Glutamatergic neuron (in vitro differentiated cells): ENCODE data around the gene WDFY1. TPM values are rescaled to one million over a fixed set of nuclear protein-coding genes. Genes with fewer than 3 reads are reported as not detected.

Source experiments
- DNase-seq: peaks from one replicate; pipeline ENCODE4 v3.0.0; 2022
- H3K27ac Mint-ChIP-seq: one replicate; pipeline ENCODE4 v1.8.0; 2020; ENCODE audit warnings: mild to moderate bottlenecking, mixed read lengths, inconsistent platforms; ENCODE audit not compliant: unreplicated experiment
- H3K27me3 Mint-ChIP-seq: one replicate; pipeline ENCODE4 v1.8.0; 2020; ENCODE audit warnings: mild to moderate bottlenecking, moderate library complexity, mixed read lengths, inconsistent platforms; ENCODE audit not compliant: unreplicated experiment
- H3K36me3 Mint-ChIP-seq: one replicate; pipeline ENCODE4 v1.8.0; 2020; ENCODE audit warnings: mild to moderate bottlenecking, mixed read lengths, inconsistent platforms; ENCODE audit not compliant: unreplicated experiment
- H3K4me1 Mint-ChIP-seq: one replicate; pipeline ENCODE4 v1.8.0; 2020; ENCODE audit warnings: mild to moderate bottlenecking, low read depth, mixed read lengths, inconsistent platforms; ENCODE audit not compliant: unreplicated experiment
- H3K4me3 Mint-ChIP-seq: one replicate; pipeline ENCODE4 v1.8.0; 2020; ENCODE audit warnings: mild to moderate bottlenecking, mixed read lengths, inconsistent platforms; ENCODE audit not compliant: unreplicated experiment
- H3K9me3 Mint-ChIP-seq: one replicate; pipeline ENCODE4 v1.8.0; 2020; ENCODE audit warnings: mild to moderate bottlenecking, moderate library complexity, mixed read lengths, inconsistent platforms; ENCODE audit not compliant: unreplicated experiment
- total RNA-seq: library from RNA; stranded (reverse); fragmentation: NEBNext Ultra II Directional; extraction: Animal tissue kit (Norgen Biotek cat#: 25700); gene quantifications from one replicate; pipeline ENCODE4 v1.2.1, GENCODE V29; 2021; ENCODE audit not compliant: unreplicated experiment
- TF ChIP-seq, protein P1 (sequence below): fragments of 200-600 bp; sonication (generic); IDR thresholded peaks from one replicate; pipeline ENCODE4 v1.5.0; 2021; ENCODE audit not compliant: partially characterized antibody, unreplicated experiment

Gene WDFY1
- total RNA-seq, 1 donor from 2014 or later = 33.0 TPM

- no peak for DNase-seq
- peaks cover 4% of the 10 kb centered on the region for H3K4me1 Mint-ChIP-seq
- peaks cover 2% of the 10 kb centered on the region for H3K27me3 Mint-ChIP-seq
- H3K27ac Mint-ChIP-seq = no peak overlapping the region
- H3K4me3 Mint-ChIP-seq = no peak overlapping the region
- no peaks in the 10 kb centered on the region for H3K9me3 Mint-ChIP-seq
- TF ChIP-seq, protein P1, sequence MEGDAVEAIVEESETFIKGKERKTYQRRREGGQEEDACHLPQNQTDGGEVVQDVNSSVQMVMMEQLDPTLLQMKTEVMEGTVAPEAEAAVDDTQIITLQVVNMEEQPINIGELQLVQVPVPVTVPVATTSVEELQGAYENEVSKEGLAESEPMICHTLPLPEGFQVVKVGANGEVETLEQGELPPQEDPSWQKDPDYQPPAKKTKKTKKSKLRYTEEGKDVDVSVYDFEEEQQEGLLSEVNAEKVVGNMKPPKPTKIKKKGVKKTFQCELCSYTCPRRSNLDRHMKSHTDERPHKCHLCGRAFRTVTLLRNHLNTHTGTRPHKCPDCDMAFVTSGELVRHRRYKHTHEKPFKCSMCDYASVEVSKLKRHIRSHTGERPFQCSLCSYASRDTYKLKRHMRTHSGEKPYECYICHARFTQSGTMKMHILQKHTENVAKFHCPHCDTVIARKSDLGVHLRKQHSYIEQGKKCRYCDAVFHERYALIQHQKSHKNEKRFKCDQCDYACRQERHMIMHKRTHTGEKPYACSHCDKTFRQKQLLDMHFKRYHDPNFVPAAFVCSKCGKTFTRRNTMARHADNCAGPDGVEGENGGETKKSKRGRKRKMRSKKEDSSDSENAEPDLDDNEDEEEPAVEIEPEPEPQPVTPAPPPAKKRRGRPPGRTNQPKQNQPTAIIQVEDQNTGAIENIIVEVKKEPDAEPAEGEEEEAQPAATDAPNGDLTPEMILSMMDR = no peak
- H3K36me3 Mint-ChIP-seq = no peaks in the 10 kb centered on the region
Measured at GRCh38 chr2:223989856-223990232, 44.7 kb upstream of the WDFY1 start.

GRCh38 chr2:223989206-223989855 is 44.2 kb upstream of the WDFY1 start:
- H3K9me3 Mint-ChIP-seq = no peaks in the 10 kb centered on the region
- DNase-seq = no peak
- no peak overlapping the region for H3K27ac Mint-ChIP-seq
- TF ChIP-seq, protein P1 = no peak
- H3K4me3 Mint-ChIP-seq = no peak overlapping the region
- peaks cover 2% of the 10 kb centered on the region for H3K27me3 Mint-ChIP-seq
- no peaks in the 10 kb centered on the region for H3K36me3 Mint-ChIP-seq
- peaks cover 4% of the 10 kb centered on the region for H3K4me1 Mint-ChIP-seq

DNA sequence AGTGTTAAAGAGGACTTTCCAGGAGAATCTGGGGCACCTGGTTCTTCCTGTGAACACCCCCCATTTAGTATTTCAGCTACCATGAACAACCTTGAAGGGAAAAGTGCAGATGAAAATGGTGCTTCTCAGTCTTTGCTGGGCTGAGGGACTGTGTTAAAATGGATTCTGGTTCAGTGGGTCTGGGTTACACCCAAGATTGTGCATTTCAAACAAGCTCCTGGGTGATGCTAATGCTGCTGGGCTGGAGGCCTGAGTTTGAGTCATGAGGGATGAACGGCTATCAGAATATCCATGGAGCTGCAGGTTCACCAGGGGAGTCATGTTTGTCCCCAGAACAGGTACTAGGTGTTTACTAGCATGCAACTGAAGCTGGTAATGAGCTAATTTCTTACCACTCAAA is 36.1 kb upstream of the WDFY1 start:
- no peak overlapping the region for H3K4me3 Mint-ChIP-seq
- no peaks in the 10 kb centered on the region for H3K27me3 Mint-ChIP-seq
- no peak for DNase-seq
- H3K36me3 Mint-ChIP-seq = no peaks in the 10 kb centered on the region
- H3K4me1 Mint-ChIP-seq = no peaks in the 10 kb centered on the region
- H3K9me3 Mint-ChIP-seq = no peaks in the 10 kb centered on the region
- no peak overlapping the region for H3K27ac Mint-ChIP-seq
- TF ChIP-seq, protein P1 = no peak

DNA sequence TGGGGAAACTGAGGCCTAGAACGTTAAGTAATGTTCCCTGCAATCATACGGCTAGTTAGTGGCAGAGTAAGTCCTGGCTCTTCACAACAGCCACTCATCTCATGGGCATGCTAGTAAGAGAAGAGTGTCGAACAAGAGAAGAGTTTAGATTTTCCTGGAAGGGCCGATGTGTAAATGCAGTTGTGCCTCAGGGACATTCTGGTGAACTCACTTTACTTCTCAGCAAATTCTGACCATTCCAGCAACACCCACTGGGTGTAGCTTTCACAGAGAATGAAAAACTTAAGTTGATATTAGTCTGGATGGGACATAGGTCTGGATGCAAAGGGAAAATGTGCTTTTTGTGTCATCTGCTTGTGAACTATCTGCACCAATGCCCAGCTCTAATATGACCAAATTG is 35.7 kb upstream of the WDFY1 start:
- no peaks in the 10 kb centered on the region for H3K36me3 Mint-ChIP-seq
- no peak for DNase-seq
- TF ChIP-seq, protein P1 = no peak
- no peak overlapping the region for H3K4me3 Mint-ChIP-seq
- no peaks in the 10 kb centered on the region for H3K9me3 Mint-ChIP-seq
- no peaks in the 10 kb centered on the region for H3K27me3 Mint-ChIP-seq
- no peaks in the 10 kb centered on the region for H3K4me1 Mint-ChIP-seq
- H3K27ac Mint-ChIP-seq = no peak overlapping the region

- H3K27ac Mint-ChIP-seq = no peak overlapping the region
- no peaks in the 10 kb centered on the region for H3K36me3 Mint-ChIP-seq
- H3K9me3 Mint-ChIP-seq = no peaks in the 10 kb centered on the region
- TF ChIP-seq, protein P1 = no peak
- H3K27me3 Mint-ChIP-seq = no peaks in the 10 kb centered on the region
- no peak for DNase-seq
- H3K4me1 Mint-ChIP-seq = no peaks in the 10 kb centered on the region
- H3K4me3 Mint-ChIP-seq = no peak overlapping the region
Measured at GRCh38 chr2:223980397-223980735, 35.2 kb upstream of the WDFY1 start.
